Endothelial cell of umbilical vein (primary cell): ENCODE measurements around the gene ROBO4. TPM values are rescaled to one million over a fixed set of nuclear protein-coding genes. Genes with fewer than 3 reads are reported as not detected.

Source experiments
- BruUV-seq: library from RNA; stranded (reverse); fragments of 400-500 nt; replicated peaks from 2 replicates; lab custom pipeline; 2021; lab: Mats Ljungman, UMichigan
- CTCF ChIA-PET: fragments of 300-600, 350-600 bp; sonication (Branson Sonifier 250); formaldehyde crosslinking; loops from one replicate; lab custom pipeline; 2021; ENCODE audit warnings: antibody characterized with exemption, inconsistent platforms; lab: Charles Lee
- POLR2A ChIA-PET: fragments of 300-600, 350-600 bp; sonication (Branson Sonifier 250); formaldehyde crosslinking; loops from one replicate; lab custom pipeline; 2021; ENCODE audit warnings: antibody characterized with exemption, inconsistent platforms; lab: Charles Lee
- DNase-seq: peaks from one replicate; pipeline ENCODE4 v3.0.0-alpha.2; 2011; ENCODE audit warnings: low read depth, low spot score
- FAIRE-seq: peaks from 2 replicates; lab custom pipeline; 2011; peaks lifted over from hg19 to GRCh38; lab: Jason Lieb, UNC
- H2AFZ ChIP-seq: 2 replicates; pipeline ENCODE4 v1.6.0; 2012; ENCODE audit warnings: low read depth, low read length, control low read depth, inconsistent platforms
- H3K27ac ChIP-seq: 2 replicates; pipeline ENCODE4 v1.5.1; 2011; ENCODE audit warnings: low read depth, mild to moderate bottlenecking, control low read depth, low read length, moderate library complexity; ENCODE audit not compliant: insufficient read depth
- H3K27me3 ChIP-seq, 2 experiments: 2 replicates each; pipeline versions ENCODE4 v1.6.0 to v1.6.1; 2011; ENCODE audit warnings: low read length in 2 of 2, mixed read lengths in 1 of 2; ENCODE audit not compliant: control insufficient read depth in 2 of 2, insufficient read depth in 2 of 2
- H3K36me3 ChIP-seq, 2 experiments: 2 replicates in 1 of 2; 3 replicates in 1 of 2; pipeline ENCODE4 v1.5.1; 2011; ENCODE audit warnings: low read length in 2 of 2, mild to moderate bottlenecking in 1 of 2, moderate library complexity in 1 of 2; ENCODE audit not compliant: control insufficient read depth in 2 of 2, insufficient read depth in 2 of 2; ENCODE audit errors: extremely low read depth in 1 of 2
- H3K4me1 ChIP-seq: 3 replicates; pipeline ENCODE4 v1.5.1; 2011; ENCODE audit warnings: mild to moderate bottlenecking, low read length; ENCODE audit not compliant: control insufficient read depth, insufficient read depth; ENCODE audit errors: extremely low read depth
- H3K4me2 ChIP-seq: 2 replicates; pipeline ENCODE4 v1.6.1; 2011; ENCODE audit warnings: low read length, control low read depth, mixed read lengths; ENCODE audit not compliant: insufficient read depth
- H3K4me3 ChIP-seq, 3 experiments: fragments of 200-600 bp in 1 of 3; sonication (generic), shearing (Covaris generic) in 1 of 3; replicated peaks in 1 of 3; 2 replicates each; pipeline ENCODE4 v1.5.1; 2011 to 2016; ENCODE audit warnings: control low read depth in 3 of 3, low read length in 3 of 3, mild to moderate bottlenecking in 2 of 3, inconsistent platforms in 1 of 3, low read depth in 1 of 3, moderate library complexity in 1 of 3; ENCODE audit not compliant: insufficient read depth in 1 of 3
- H3K79me2 ChIP-seq: 2 replicates; pipeline ENCODE4 v1.6.0; 2012; ENCODE audit warnings: low read length, inconsistent platforms; ENCODE audit not compliant: control insufficient read depth, insufficient read depth
- H3K9ac ChIP-seq: replicated peaks from 2 replicates; pipeline ENCODE3; 2011; ENCODE audit warnings: low read length, control low read depth; ENCODE audit not compliant: insufficient read depth; ENCODE audit errors: extremely low read depth
- H3K9me1 ChIP-seq: replicated peaks from 3 replicates; pipeline ENCODE4 v1.6.0; 2011; ENCODE audit warnings: mild to moderate bottlenecking, low read length; ENCODE audit not compliant: control insufficient read depth, insufficient read depth; ENCODE audit errors: extremely low read depth
- H3K9me3 ChIP-seq: replicated peaks from 2 replicates; pipeline ENCODE4 v1.5.1; 2012; ENCODE audit warnings: low read length, inconsistent platforms; ENCODE audit not compliant: control insufficient read depth, insufficient read depth
- H4K20me1 ChIP-seq: replicated peaks from 2 replicates; pipeline ENCODE3; 2011; ENCODE audit warnings: mild to moderate bottlenecking, low read length; ENCODE audit not compliant: control insufficient read depth, insufficient read depth; ENCODE audit errors: extremely low read depth
- EZH2 ChIP-seq: IDR thresholded peaks from 2 replicates; pipeline ENCODE4 v1.6.1; 2012; ENCODE audit warnings: borderline replicate concordance, low read depth, mild to moderate bottlenecking, moderate library complexity, low read length, inconsistent platforms; ENCODE audit not compliant: severe bottlenecking
- FOS ChIP-seq: IDR thresholded peaks from 2 replicates; pipeline ENCODE4 v1.6.1; 2011; ENCODE audit warnings: mild to moderate bottlenecking, low read length, moderate library complexity, borderline replicate concordance; ENCODE audit not compliant: insufficient read depth
- GATA2 ChIP-seq: IDR thresholded peaks from 2 replicates; pipeline ENCODE4 v1.7.0; 2011; ENCODE audit warnings: low read depth, mild to moderate bottlenecking, moderate library complexity, mixed read lengths, low read length; ENCODE audit not compliant: insufficient read length, insufficient read depth
- JUN ChIP-seq: IDR thresholded peaks from 2 replicates; pipeline ENCODE4 v1.6.1; 2011; ENCODE audit warnings: borderline replicate concordance, low read depth; ENCODE audit not compliant: insufficient read length, insufficient read depth
- MYC ChIP-seq: IDR thresholded peaks from one replicate; pipeline ENCODE4 v1.6.1; 2011; ENCODE audit warnings: mild to moderate bottlenecking, low read depth, low read length
- POLR2A ChIP-seq: IDR thresholded peaks from 2 replicates; pipeline ENCODE4 v1.6.1; 2012; ENCODE audit warnings: low read depth, mild to moderate bottlenecking, control low read depth, low read length
- POLR2AphosphoS5 ChIP-seq: IDR thresholded peaks from 2 replicates; pipeline ENCODE4 v1.6.1; 2012; ENCODE audit warnings: low read depth, mild to moderate bottlenecking, control low read depth, low read length, moderate library complexity; ENCODE audit not compliant: insufficient read depth
- dilution Hi-C: fragments of 300-500 bp; cut with MboI; formaldehyde crosslinking; loops from one replicate; pipeline ENCODE4 v1.15.0; 2019; ENCODE audit warnings: low sequenced_read_pairs; ENCODE audit not compliant: extremely low pct_ligation_motif_present
- intact Hi-C: fragments of 100-400 bp; cut with micrococcal nuclease; formaldehyde crosslinking; loops from one replicate; pipeline ENCODE4 v1.10.0; 2022
- polyA plus RNA-seq, 4 experiments: library from polyadenylated mRNA; depleted of rRNA in 3 of 4; stranded (reverse) in 3 of 4; unstranded in 1 of 4; fragments of >200 nt; gene quantifications; 2 replicates each; pipeline versions ENCODE4 v1.2.1 to v1.2.3, GENCODE V29; 2011 to 2012; ENCODE audit warnings: missing spikeins in 1 of 4
- total RNA-seq: library from RNA; stranded (reverse); gene quantifications from 2 replicates; pipeline ENCODE4 v1.2.3, GENCODE V29; 2021
- TF ChIP-seq, protein P1 (sequence below), 2 donors: IDR thresholded peaks; 1 replicate in 1 of 2; 2 replicates in 1 of 2; pipeline ENCODE4 v1.5.1; 2011; ENCODE audit warnings: low read length in 2 of 2, mild to moderate bottlenecking in 2 of 2, moderate library complexity in 2 of 2, control low read depth in 1 of 2, inconsistent platforms in 1 of 2, low read depth in 1 of 2; ENCODE audit not compliant: insufficient read depth in 1 of 2; ENCODE audit errors: extremely low read depth in 1 of 2
- TF ChIP-seq, protein P2 (sequence below): IDR thresholded peaks from 2 replicates; pipeline ENCODE4 v1.6.1; 2011; ENCODE audit not compliant: insufficient read depth, insufficient read length

The ROBO4 gene
- total and polyA plus RNA-seq, 2 donors (not counting 3 experiments of a cell fraction or from before 2014, with no cell fraction given) = 260 to 474 TPM

DNA sequence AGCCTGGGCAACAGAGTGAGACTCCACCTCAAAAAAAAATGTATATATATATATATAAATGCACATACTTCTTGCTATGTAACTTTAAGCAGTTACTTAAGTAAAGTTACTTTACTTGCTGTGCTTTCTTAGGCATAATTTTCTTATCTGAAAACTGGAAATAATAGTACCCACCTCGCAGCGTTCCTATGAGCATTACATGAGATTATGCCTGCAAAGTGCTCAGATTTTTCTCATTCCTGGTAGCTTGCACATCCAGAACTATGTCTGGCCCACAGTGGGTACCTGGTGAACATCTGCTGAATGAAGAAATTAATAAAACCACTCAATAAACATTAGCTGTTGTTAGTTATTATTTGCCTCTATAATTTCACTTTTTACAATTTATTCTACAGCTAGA, 38.5 kb downstream of the ROBO4 start:
- ChIA-PET CTCF (interaction anchor here (3.9 kb wide), 1 partner anchor 22 kb away, joined by 16 read pairs; no protein-coding TSS in a partner anchor), POLR2A (no interaction called here)
- no peak overlapping the region for H3K9ac ChIP-seq
- H3K9me3 ChIP-seq = no peaks in the 10 kb centered on the region
- TF ChIP-seq, protein P1, sequence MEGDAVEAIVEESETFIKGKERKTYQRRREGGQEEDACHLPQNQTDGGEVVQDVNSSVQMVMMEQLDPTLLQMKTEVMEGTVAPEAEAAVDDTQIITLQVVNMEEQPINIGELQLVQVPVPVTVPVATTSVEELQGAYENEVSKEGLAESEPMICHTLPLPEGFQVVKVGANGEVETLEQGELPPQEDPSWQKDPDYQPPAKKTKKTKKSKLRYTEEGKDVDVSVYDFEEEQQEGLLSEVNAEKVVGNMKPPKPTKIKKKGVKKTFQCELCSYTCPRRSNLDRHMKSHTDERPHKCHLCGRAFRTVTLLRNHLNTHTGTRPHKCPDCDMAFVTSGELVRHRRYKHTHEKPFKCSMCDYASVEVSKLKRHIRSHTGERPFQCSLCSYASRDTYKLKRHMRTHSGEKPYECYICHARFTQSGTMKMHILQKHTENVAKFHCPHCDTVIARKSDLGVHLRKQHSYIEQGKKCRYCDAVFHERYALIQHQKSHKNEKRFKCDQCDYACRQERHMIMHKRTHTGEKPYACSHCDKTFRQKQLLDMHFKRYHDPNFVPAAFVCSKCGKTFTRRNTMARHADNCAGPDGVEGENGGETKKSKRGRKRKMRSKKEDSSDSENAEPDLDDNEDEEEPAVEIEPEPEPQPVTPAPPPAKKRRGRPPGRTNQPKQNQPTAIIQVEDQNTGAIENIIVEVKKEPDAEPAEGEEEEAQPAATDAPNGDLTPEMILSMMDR (IDR thresholded peaks at IDR 0.05; ENCODE audit: extremely low read depth in 1 of 2, insufficient read depth in 1 of 2, low read depth in 1 of 2, low read length in 2 of 2) = no peak
- TF ChIP-seq POLR2AphosphoS5 = no peak
- TF ChIP-seq, protein P2, sequence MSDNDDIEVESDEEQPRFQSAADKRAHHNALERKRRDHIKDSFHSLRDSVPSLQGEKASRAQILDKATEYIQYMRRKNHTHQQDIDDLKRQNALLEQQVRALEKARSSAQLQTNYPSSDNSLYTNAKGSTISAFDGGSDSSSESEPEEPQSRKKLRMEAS = no peak
- TF ChIP-seq EZH2 = no peak
- TF ChIP-seq MYC = no peak
- TF ChIP-seq GATA2 = no peak
- TF ChIP-seq POLR2A = no peak
- no peak for TF ChIP-seq FOS
- no peak for TF ChIP-seq JUN
- no TSS peak for BruUV-seq
- H3K36me3 ChIP-seq = no peaks in the 10 kb centered on the region
- intact Hi-C loops (no loop called here), dilution Hi-C loops (no loop called here)
- DNase-seq (no peak), FAIRE-seq (no peak)
- H3K4me1 ChIP-seq = peaks cover 6% of the 10 kb centered on the region
- no peaks in the 10 kb centered on the region for H3K9me1 ChIP-seq
- no peaks in the 10 kb centered on the region for H3K79me2 ChIP-seq
- no peak overlapping the region for H3K4me3 ChIP-seq
- H4K20me1 ChIP-seq = no peaks in the 10 kb centered on the region
- no peak overlapping the region for H3K27ac ChIP-seq
- H3K4me2 ChIP-seq = no peak overlapping the region
- peaks cover 45 to 64% of the 10 kb centered on the region in 2 experiments for H3K27me3 ChIP-seq
- H2AFZ ChIP-seq = no peak overlapping the region
